HepG2 (cell line): Measurements from ENCODE around the gene AANAT. TPM values are rescaled to one million over a fixed set of nuclear protein-coding genes. Genes with fewer than 3 reads are reported as not detected.

Experiments used
- ATAC-seq: fragments of 200-7000 bp; cut with Tn5 transposase; 3 replicates; pipeline ENCODE4 v1.9.1; 2020; ENCODE audit warnings: mild to moderate bottlenecking, moderate library complexity
- BruUV-seq: library from RNA; stranded (reverse); fragments of 400-500 nt; replicated peaks from 2 replicates; lab custom pipeline; 2021; lab: Mats Ljungman, UMichigan
- CTCF ChIA-PET: fragments of 300-600 bp; formaldehyde crosslinking; extraction: SDS; loops from one replicate; lab custom pipeline; 2021; ENCODE audit warnings: low total read pairs, inconsistent platforms, low intra/inter-chr PET ratio; lab: Yijun Ruan, JAX
- POLR2A ChIA-PET: fragments of 350-600 bp; sonication (Branson Sonifier 250); formaldehyde crosslinking; loops from one replicate; lab custom pipeline; 2020; ENCODE audit warnings: antibody characterized with exemption, inconsistent platforms; lab: Yijun Ruan, JAX
- DNase-seq: peaks from one replicate; pipeline ENCODE4 v3.0.0-alpha.2; 2015; ENCODE audit warnings: low spot score
- FAIRE-seq: peaks from 3 replicates; lab custom pipeline; 2011; peaks lifted over from hg19 to GRCh38; lab: Jason Lieb, UNC
- H2AFZ ChIP-seq: one replicate; pipeline ENCODE4 v1.6.1; 2011; ENCODE audit warnings: low read length, inconsistent platforms
- H3K27ac ChIP-seq: fragments of 300-600 bp; 3 replicates; pipeline ENCODE4 v1.8.0; 2011; ENCODE audit warnings: mixed run types, mild to moderate bottlenecking, mixed read lengths, low read length, inconsistent platforms; ENCODE audit not compliant: insufficient read depth; ENCODE audit errors: extremely low read length
- H3K27me3 ChIP-seq, 2 experiments: fragments of 200-600 bp in 1 of 2; 2 replicates in 1 of 2; 3 replicates in 1 of 2; pipeline versions ENCODE4 v1.6.0 to v1.8.0; 2011; ENCODE audit warnings: low read length in 2 of 2, mild to moderate bottlenecking in 2 of 2, moderate library complexity in 2 of 2, inconsistent platforms in 1 of 2; ENCODE audit not compliant: insufficient read depth in 2 of 2, control insufficient read depth in 1 of 2
- H3K36me3 ChIP-seq, 2 experiments: fragments of 200-600 bp in 1 of 2; replicated peaks in 1 of 2; 2 replicates in 1 of 2; 3 replicates in 1 of 2; pipeline versions ENCODE4 v1.5.1 to v1.8.0; 2011; ENCODE audit warnings: low read length in 2 of 2, inconsistent platforms in 1 of 2; ENCODE audit not compliant: insufficient read depth in 2 of 2, control insufficient read depth in 1 of 2
- H3K4me1 ChIP-seq: 2 replicates; pipeline ENCODE4 v1.5.1; 2012; ENCODE audit warnings: low read length, inconsistent platforms; ENCODE audit not compliant: insufficient read depth
- H3K4me2 ChIP-seq: 2 replicates; pipeline ENCODE4 v1.6.0; 2011; ENCODE audit warnings: low read depth, low read length, inconsistent platforms
- H3K4me3 ChIP-seq, 3 experiments: fragments of 200-600 bp in 1 of 3; sonication (generic), shearing (Covaris generic) in 1 of 3; replicated peaks in 1 of 3; 2 replicates each; pipeline ENCODE4 v1.5.1; 2011 to 2016; ENCODE audit warnings: low read length in 3 of 3, inconsistent platforms in 2 of 3, low read depth in 2 of 3, mild to moderate bottlenecking in 2 of 3, control low read depth in 1 of 3, mixed read lengths in 1 of 3; ENCODE audit not compliant: insufficient read depth in 1 of 3
- H3K79me2 ChIP-seq: one replicate; pipeline ENCODE4 v1.6.1; 2011; ENCODE audit warnings: low read length, inconsistent platforms; ENCODE audit not compliant: insufficient read depth
- H3K9ac ChIP-seq: 2 replicates; pipeline ENCODE4 v1.6.0; 2011; ENCODE audit warnings: mild to moderate bottlenecking, low read depth, low read length, inconsistent platforms; ENCODE audit not compliant: insufficient read depth
- H3K9me3 ChIP-seq: 2 replicates; pipeline ENCODE4 v1.5.1; 2012; ENCODE audit warnings: mild to moderate bottlenecking, low read length
- H4K20me1 ChIP-seq: 2 replicates; pipeline ENCODE4 v1.6.0; 2011; ENCODE audit warnings: inconsistent platforms, mild to moderate bottlenecking, low read length, moderate library complexity; ENCODE audit not compliant: insufficient read depth
- AGO2 ChIP-seq: fragments of 200-400 bp; formaldehyde crosslinking; optimal IDR thresholded peaks from 2 replicates; pipeline ENCODE3; 2017; ENCODE audit warnings: mild to moderate bottlenecking, low read depth, low read length, moderate library complexity
- CAMTA2 ChIP-seq: sonication (generic); formaldehyde crosslinking; IDR thresholded peaks from 2 replicates; pipeline ENCODE4 v1.4.0; 2020; ENCODE audit warnings: mild to moderate bottlenecking, missing genetic modification reagents, borderline replicate concordance
- EEA1 ChIP-seq: sonication (generic); formaldehyde crosslinking; IDR thresholded peaks from 2 replicates; pipeline ENCODE4 v1.5.1; 2020; ENCODE audit warnings: mild to moderate bottlenecking, missing genetic modification reagents, borderline replicate concordance
- EED ChIP-seq: sonication (generic); formaldehyde crosslinking; IDR thresholded peaks from 2 replicates; pipeline ENCODE4 v1.5.0; 2020; ENCODE audit warnings: mild to moderate bottlenecking, missing genetic modification reagents
- HDAC2 ChIP-seq: sonication (generic); formaldehyde crosslinking; IDR thresholded peaks from 2 replicates; pipeline ENCODE4 v1.4.0; 2020; ENCODE audit warnings: missing genetic modification reagents
- HOXA9 ChIP-seq: sonication (generic); formaldehyde crosslinking; IDR thresholded peaks from 2 replicates; pipeline ENCODE4 v1.8.1; 2022; ENCODE audit warnings: missing genetic modification reagents, mild to moderate bottlenecking, moderate library complexity, borderline replicate concordance
- KAT8 ChIP-seq: IDR thresholded peaks from 2 replicates; pipeline ENCODE4 v1.6.1; 2016; ENCODE audit warnings: missing genetic modification reagents, missing compliant biosample characterization
- KDM2A ChIP-seq: sonication (generic); formaldehyde crosslinking; IDR thresholded peaks from 2 replicates; pipeline ENCODE4 v1.4.0; 2020; ENCODE audit warnings: low read depth, missing genetic modification reagents, borderline replicate concordance
- KDM6A ChIP-seq: IDR thresholded peaks from 2 replicates; pipeline ENCODE4 v1.6.1; 2016; ENCODE audit warnings: low read depth
- NCOA1 ChIP-seq: sonication (generic); formaldehyde crosslinking; IDR thresholded peaks from 2 replicates; pipeline ENCODE4 v1.9.0; 2021; ENCODE audit warnings: missing genetic modification reagents
- NCOA5 ChIP-seq: sonication (generic); formaldehyde crosslinking; IDR thresholded peaks from 2 replicates; pipeline ENCODE4 v1.4.0; 2020; ENCODE audit warnings: missing genetic modification reagents
- POLR2G ChIP-seq: fragments of 200-400 bp; formaldehyde crosslinking; IDR thresholded peaks from 2 replicates; pipeline ENCODE4 v1.6.1; 2018; ENCODE audit warnings: mild to moderate bottlenecking, low read depth, low read length, moderate library complexity
- TBX2 ChIP-seq: sonication (generic); formaldehyde crosslinking; IDR thresholded peaks from 2 replicates; pipeline ENCODE4 v1.5.0; 2020; ENCODE audit warnings: missing genetic modification reagents, mild to moderate bottlenecking, borderline replicate concordance
- ZNF326 ChIP-seq: sonication (generic); formaldehyde crosslinking; IDR thresholded peaks from 2 replicates; pipeline ENCODE4 v1.4.0; 2020; ENCODE audit warnings: missing genetic modification reagents, borderline replicate concordance
- ZNF350 ChIP-seq: sonication (generic); formaldehyde crosslinking; IDR thresholded peaks from 2 replicates; pipeline ENCODE4 v1.4.0; 2020; ENCODE audit warnings: mild to moderate bottlenecking, low read depth, missing genetic modification reagents, borderline replicate concordance
- WGBS: methylation state at CpG from one replicate; pipeline ENCODE4 v1.1.6; 2017; ENCODE audit warnings: low lambda C conversion rate; 5-methylcytosine and 5-hydroxymethylcytosine counted together
- in situ Hi-C: cut with HindIII; loops from 2 replicates; pipeline ENCODE4 v1.10.0; 2017; ENCODE audit warnings: low pct_unique_long_range_greater_than_20kb; ENCODE audit not compliant: extremely low pct_ligation_motif_present
- intact Hi-C: fragments of 100-400 bp; cut with micrococcal nuclease; formaldehyde crosslinking; loops from one replicate; pipeline ENCODE4 v1.10.0; 2022; ENCODE audit not compliant: unreplicated experiment
- polyA plus RNA-seq, 8 experiments: library from polyadenylated mRNA; depleted of rRNA in 3 of 8; stranded (reverse) in 7 of 8; unstranded in 1 of 8; fragments of >200 nt; fragmentation: Illumina TruSeq in 4 of 8; extraction: Trizol in 4 of 8; gene quantifications; 2 replicates each; pipeline versions ENCODE4 v1.2.1 to v1.2.3, GENCODE V29; 2011 to 2016; ENCODE audit warnings: low read depth in 4 of 8, missing spikeins in 1 of 8, mixed read lengths in 1 of 8; ENCODE audit not compliant: insufficient read depth in 1 of 8
- total RNA-seq, 5 experiments: library from RNA; depleted of rRNA; stranded (reverse); fragments of >200 nt; fragmentation: Illumina TruSeq; extraction: Trizol; gene quantifications; 2 replicates each; pipeline ENCODE4 v1.2.3, GENCODE V29; 2016; ENCODE audit warnings: low read depth in 1 of 5
- TF ChIP-seq, protein P1 (sequence below): sonication (generic); formaldehyde crosslinking; IDR thresholded peaks from 2 replicates; pipeline ENCODE4 v1.8.0; 2022; ENCODE audit warnings: mild to moderate bottlenecking, missing genetic modification reagents
- TF ChIP-seq, protein P2 (sequence below): sonication (generic); formaldehyde crosslinking; IDR thresholded peaks from 2 replicates; pipeline ENCODE4 v1.5.0; 2020; ENCODE audit warnings: missing genetic modification reagents

AANAT gene
- total and polyA plus RNA-seq, 2 of the 13 experiments (the other 11 are each of a cell fraction or from before 2014, with no cell fraction given): 0.07 TPM; not detected in 1

DNA sequence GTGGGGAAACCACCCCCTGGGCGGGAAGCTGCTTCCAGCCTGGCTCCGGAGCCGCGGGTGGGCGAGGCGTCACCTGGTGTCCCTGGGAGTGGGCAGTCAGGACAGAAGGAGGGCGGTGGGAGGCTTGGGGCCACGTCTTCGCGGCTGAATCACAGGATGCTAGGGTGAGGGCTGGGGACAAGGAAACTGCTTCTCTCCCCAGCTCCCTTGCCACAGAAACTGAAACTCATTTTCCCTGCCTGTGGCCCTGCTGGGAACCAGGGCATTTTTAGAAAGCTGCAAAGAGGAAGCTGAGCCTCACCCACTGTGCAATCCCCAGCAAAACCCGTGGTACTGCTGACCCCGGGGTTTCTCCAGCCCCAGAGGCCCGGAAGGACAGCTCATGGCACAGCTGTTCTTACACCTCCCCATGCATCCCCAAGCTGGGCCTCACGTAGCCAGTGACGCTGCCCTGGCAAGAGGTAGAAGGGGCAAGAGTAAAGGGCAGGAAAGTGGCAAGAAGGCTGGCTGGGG, 25.6 kb downstream of the AANAT start (continued):
- TF ChIP-seq HOXA9 (CRISPR knock-in tag) (no peak), EEA1 (CRISPR knock-in tag) (no peak), KDM6A (CRISPR knock-in tag) (no peak), KDM2A (CRISPR knock-in tag) (peak; percentile 44)

DNA sequence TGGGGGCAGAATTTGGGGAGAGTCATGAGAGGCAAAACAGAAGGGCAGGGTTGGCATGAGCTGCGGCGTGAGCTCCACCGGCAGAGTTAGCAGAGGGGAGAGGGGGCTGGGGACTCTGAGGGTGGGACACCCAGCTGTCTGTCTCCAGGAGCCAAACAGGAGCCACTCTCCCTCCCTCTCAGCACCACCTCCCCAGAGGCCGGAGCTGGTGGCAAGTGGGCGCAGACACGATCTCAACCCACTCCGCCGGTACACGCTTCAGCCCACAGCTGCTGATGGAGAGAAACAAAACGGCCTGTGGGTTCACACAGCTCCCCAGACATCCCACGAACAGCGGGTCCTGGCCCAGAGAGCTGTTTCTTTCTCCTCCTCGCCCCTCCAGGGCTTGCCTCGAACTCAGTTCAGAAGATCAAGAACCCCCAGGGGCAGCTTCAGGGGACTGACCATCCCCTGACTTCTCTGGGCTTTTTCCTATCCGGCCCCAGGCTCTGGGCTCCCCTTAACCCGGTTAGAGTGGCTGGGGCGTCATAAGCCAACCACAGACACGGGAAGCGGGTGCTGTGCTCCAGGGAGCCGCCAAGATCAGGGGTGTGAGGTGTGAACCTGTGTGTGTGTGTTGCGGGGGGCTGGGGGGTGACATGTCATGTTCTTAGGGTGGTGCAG, 26.2 kb downstream of the AANAT start:
- ATAC-seq (no peak), FAIRE-seq (no peak), DNase-seq (no peak)
- ChIA-PET CTCF (no interaction called here), POLR2A (interaction anchor here (0.9 to 12.2 kb wide), 9 partner anchors 7 to 177 kb away, joined by 3 to 252 read pairs (median 3); partner anchors contain the start of genes PRPSAP1 and RHBDF2)
- H3K27ac ChIP-seq: no peak overlapping the region
- H3K36me3 ChIP-seq: 0 out of 5 replicates have a peak, but pooled peaks cover 0 to 1% of the 10 kb centered on the region in 2 experiments
- 83% methylated on average over 20 of the region's 21 CpGs for WGBS
- no TSS peak for BruUV-seq
- no peaks in the 10 kb centered on the region for H3K9me3 ChIP-seq
- peaks cover 78% of the 10 kb centered on the region for H3K4me1 ChIP-seq
- H2AFZ ChIP-seq: no peak overlapping the region
- H3K4me3 ChIP-seq: peak overlapping the region in 1 of 3 experiments; percentile 47; a peak in 1 of 6 replicates
- in situ Hi-C loops (no loop called here), intact Hi-C loops (no loop called here)
- peaks cover 38% of the 10 kb centered on the region; the same call in 1 of the 2 replicates for H4K20me1 ChIP-seq
- H3K9ac ChIP-seq: no peak overlapping the region
- no peaks in the 10 kb centered on the region for H3K27me3 ChIP-seq
- H3K4me2 ChIP-seq: peak overlapping the region; percentile 72
- H3K79me2 ChIP-seq: peaks cover 10% of the 10 kb centered on the region
- TF ChIP-seq EED (CRISPR knock-in tag) (0 out of 2 replicates have a peak, but pooled peaks have one; percentile 25), ZNF350 (CRISPR knock-in tag) (0 out of 2 replicates have a peak, but pooled peaks have one; percentile 18), NCOA5 (no peak), KAT8 (CRISPR knock-in tag) (no peak), TBX2 (0 out of 2 replicates have a peak, but pooled peaks have one; percentile 0), POLR2G (0 out of 2 replicates have a peak, but pooled peaks have one; percentile 1), ZNF326 (CRISPR knock-in tag) (peak; percentile 35; the same call in 1 of the 2 replicates), NCOA1 (no peak), CAMTA2 (CRISPR knock-in tag) (no peak), AGO2 (peak; percentile 20), HDAC2 (CRISPR knock-in tag) (0 out of 2 replicates have a peak, but pooled peaks have one; percentile 10)
- TF ChIP-seq, protein P1, sequence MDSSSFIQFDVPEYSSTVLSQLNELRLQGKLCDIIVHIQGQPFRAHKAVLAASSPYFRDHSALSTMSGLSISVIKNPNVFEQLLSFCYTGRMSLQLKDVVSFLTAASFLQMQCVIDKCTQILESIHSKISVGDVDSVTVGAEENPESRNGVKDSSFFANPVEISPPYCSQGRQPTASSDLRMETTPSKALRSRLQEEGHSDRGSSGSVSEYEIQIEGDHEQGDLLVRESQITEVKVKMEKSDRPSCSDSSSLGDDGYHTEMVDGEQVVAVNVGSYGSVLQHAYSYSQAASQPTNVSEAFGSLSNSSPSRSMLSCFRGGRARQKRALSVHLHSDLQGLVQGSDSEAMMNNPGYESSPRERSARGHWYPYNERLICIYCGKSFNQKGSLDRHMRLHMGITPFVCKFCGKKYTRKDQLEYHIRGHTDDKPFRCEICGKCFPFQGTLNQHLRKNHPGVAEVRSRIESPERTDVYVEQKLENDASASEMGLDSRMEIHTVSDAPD: 0 out of 2 replicates have a peak, but pooled peaks have one; percentile 18
- TF ChIP-seq, protein P2, sequence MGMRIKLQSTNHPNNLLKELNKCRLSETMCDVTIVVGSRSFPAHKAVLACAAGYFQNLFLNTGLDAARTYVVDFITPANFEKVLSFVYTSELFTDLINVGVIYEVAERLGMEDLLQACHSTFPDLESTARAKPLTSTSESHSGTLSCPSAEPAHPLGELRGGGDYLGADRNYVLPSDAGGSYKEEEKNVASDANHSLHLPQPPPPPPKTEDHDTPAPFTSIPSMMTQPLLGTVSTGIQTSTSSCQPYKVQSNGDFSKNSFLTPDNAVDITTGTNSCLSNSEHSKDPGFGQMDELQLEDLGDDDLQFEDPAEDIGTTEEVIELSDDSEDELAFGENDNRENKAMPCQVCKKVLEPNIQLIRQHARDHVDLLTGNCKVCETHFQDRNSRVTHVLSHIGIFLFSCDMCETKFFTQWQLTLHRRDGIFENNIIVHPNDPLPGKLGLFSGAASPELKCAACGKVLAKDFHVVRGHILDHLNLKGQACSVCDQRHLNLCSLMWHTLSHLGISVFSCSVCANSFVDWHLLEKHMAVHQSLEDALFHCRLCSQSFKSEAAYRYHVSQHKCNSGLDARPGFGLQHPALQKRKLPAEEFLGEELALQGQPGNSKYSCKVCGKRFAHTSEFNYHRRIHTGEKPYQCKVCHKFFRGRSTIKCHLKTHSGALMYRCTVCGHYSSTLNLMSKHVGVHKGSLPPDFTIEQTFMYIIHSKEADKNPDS (CRISPR knock-in tag): 0 out of 2 replicates have a peak, but pooled peaks have one; percentile 48
